ENCODE results near the gene SLX4IP. TPM values are rescaled to one million over a fixed set of nuclear protein-coding genes. Genes with fewer than 3 reads are reported as not detected.
"Not testable (repeated sequence)": the region's sequence is repeated elsewhere in the genome, so short reads cannot be mapped to it uniquely, and the experiment has no call there.

The SLX4IP gene
- 1 to 10 TPM; 4.2 to 5.9 (median 5.2) TPM for total RNA-seq
- 5.6 TPM for total RNA-seq (2013)
- total RNA-seq, result 4.2 to 21.8 (median 10.0) reads per million in 29 experiments

GRCh38 chr20:10434832-10435812, at the start of gene SLX4IP:
Gene SLX4IP, plus strand, starts transcription at chr20:10435305. Its CDS starts 22,900 bp downstream, at chr20:10458205.
- under 1% methylated on average over 27 of the region's 32 CpGs for WGBS (ENCODE audit: insufficient coverage)
- H3K4me3 Mint-ChIP-seq, result peak within 1 kb of the TSS; percentile 90 to 95 (median 92)
- H3K27ac Mint-ChIP-seq, result peak within 1 kb of the TSS; percentile 93 to 95
- ChIA-PET POLR2A (interaction anchor here (0.6 to 1.2 kb wide), 4 partner anchors 10 to 509 kb away, joined by 3 to 8 read pairs (median 4); partner anchors contain the start of gene SNAP25 (in 1 of the 2)), CTCF (interaction anchor here (0.7 to 2.6 kb wide), 7 partner anchors 8 to 457 kb away, joined by 3 to 11 read pairs (median 5); partner anchors contain the start of genes ANKEF1 (in 1 of the 2) and SNAP25 (in 1 of the 2))
- DNase-seq (peak; percentile 64 to 93 (median 79)), ATAC-seq (replicated peaks in 1 of 4) (peak; percentile 68 to 72 (median 70))
- no peaks in the 10 kb centered on the region for H3K9me3 Mint-ChIP-seq
- no peaks in the 10 kb centered on the region for H3K9me3 ChIP-seq
- peak within 1 kb of the TSS; percentile 83 for H3K27ac ChIP-seq (ENCODE audit: low read length)
- no peaks in the 10 kb centered on the region for H3K27me3 ChIP-seq (replicated peaks in 1 of 2; ENCODE audit: control insufficient read depth in 2 of 2, extremely low read depth in 1 of 2, insufficient read depth in 2 of 2, low read length in 1 of 2)
- H3K4me1 Mint-ChIP-seq, result peaks cover 45 to 60% (median 53%) of the 10 kb centered on the region in 3 donors
- peak within 1 kb of the TSS; percentile 66 to 98 for H3K4me3 ChIP-seq (ENCODE audit: control insufficient read depth in 1 of 2, extremely low read depth in 1 of 2, low read length in 1 of 2)
- no peaks in the 10 kb centered on the region for H3K36me3 ChIP-seq (ENCODE audit: control insufficient read depth in 2 of 2, extremely low read depth in 1 of 2, insufficient read depth in 1 of 2, low read length in 1 of 2)
- no peaks in the 10 kb centered on the region for H3K27me3 Mint-ChIP-seq
- H3K4me1 ChIP-seq (ENCODE audit: control insufficient read depth in 1 of 2, extremely low read depth in 1 of 2, insufficient read depth in 2 of 2, low read length in 2 of 2), result peaks cover 10 to 18% of the 10 kb centered on the region in 2 experiments
- H3K36me3 Mint-ChIP-seq, result no peaks in the 10 kb centered on the region

GRCh38 chr20:10385850-10386544, 49.1 kb upstream of the SLX4IP start:
- no peak for DNase-seq
- H3K27ac ChIP-seq (ENCODE audit: low read length), result no peak overlapping the region

GRCh38 chr20:10387686-10388085, 47.4 kb upstream of the SLX4IP start:
- 90% methylated on average over 2 of the region's 4 CpGs for WGBS (ENCODE audit: insufficient coverage)
- no peak for DNase-seq
- Histone ChIP-seq H3K27me3 (replicated peaks in 1 of 2; ENCODE audit: control insufficient read depth in 2 of 2, extremely low read depth in 1 of 2, insufficient read depth in 2 of 2, low read length in 1 of 2) (no peaks in the 10 kb centered on the region), H3K4me1 (ENCODE audit: control insufficient read depth in 1 of 2, extremely low read depth in 1 of 2, insufficient read depth in 2 of 2, low read length in 2 of 2) (no peaks in the 10 kb centered on the region), H3K36me3 (ENCODE audit: control insufficient read depth in 2 of 2, extremely low read depth in 1 of 2, insufficient read depth in 1 of 2, low read length in 1 of 2) (no peaks in the 10 kb centered on the region), H3K27ac (ENCODE audit: low read length) (no peak overlapping the region), H3K4me3 (ENCODE audit: control insufficient read depth in 1 of 2, extremely low read depth in 1 of 2, low read length in 1 of 2) (no peak overlapping the region), H3K9me3 (no peaks in the 10 kb centered on the region)
- POLR2A ChIA-PET, result no interaction called here
- Mint-ChIP-seq H3K27ac (no peak overlapping the region), H3K4me1 (no peaks in the 10 kb centered on the region), H3K27me3 (peaks cover 12 to 21% of the 10 kb centered on the region in 2 donors), H3K9me3 (no peaks in the 10 kb centered on the region), H3K36me3 (no peaks in the 10 kb centered on the region), H3K4me3 (no peak overlapping the region)
- no peak for ATAC-seq (replicated peaks in 1 of 4)
- CTCF ChIA-PET, result no interaction called here

More at GRCh38 chr20:10385850-10386544, 49.1 kb upstream of the SLX4IP start:
- 0% methylated on average over 1 of the region's 4 CpGs for WGBS (ENCODE audit: insufficient coverage)
- Mint-ChIP-seq H3K9me3 (no peaks in the 10 kb centered on the region), H3K36me3 (no peaks in the 10 kb centered on the region), H3K27me3 (peaks cover 7 to 11% of the 10 kb centered on the region in 2 donors), H3K27ac (no peak overlapping the region), H3K4me1 (no peaks in the 10 kb centered on the region), H3K4me3 (no peak overlapping the region)
- Histone ChIP-seq H3K36me3 (ENCODE audit: control insufficient read depth in 2 of 2, extremely low read depth in 1 of 2, insufficient read depth in 1 of 2, low read length in 1 of 2) (no peaks in the 10 kb centered on the region), H3K4me3 (ENCODE audit: control insufficient read depth in 1 of 2, extremely low read depth in 1 of 2, low read length in 1 of 2) (no peak overlapping the region), H3K27me3 (replicated peaks in 1 of 2; ENCODE audit: control insufficient read depth in 2 of 2, extremely low read depth in 1 of 2, insufficient read depth in 2 of 2, low read length in 1 of 2) (no peaks in the 10 kb centered on the region), H3K9me3 (no peaks in the 10 kb centered on the region), H3K4me1 (ENCODE audit: control insufficient read depth in 1 of 2, extremely low read depth in 1 of 2, insufficient read depth in 2 of 2, low read length in 2 of 2) (no peaks in the 10 kb centered on the region)
- CTCF ChIA-PET, result no interaction called here
- POLR2A ChIA-PET, result no interaction called here
- ATAC-seq (replicated peaks in 1 of 4), result no peak

GRCh38 chr20:10388597-10388996, 46.5 kb upstream of the SLX4IP start:
- Mint-ChIP-seq H3K4me3 (no peak overlapping the region), H3K4me1 (no peaks in the 10 kb centered on the region), H3K27ac (no peak overlapping the region), H3K36me3 (no peaks in the 10 kb centered on the region), H3K9me3 (no peaks in the 10 kb centered on the region), H3K27me3 (peaks cover 7 to 14% of the 10 kb centered on the region in 2 donors)
- H3K27me3 ChIP-seq (replicated peaks in 1 of 2; ENCODE audit: control insufficient read depth in 2 of 2, extremely low read depth in 1 of 2, insufficient read depth in 2 of 2, low read length in 1 of 2), result no peaks in the 10 kb centered on the region
- H3K36me3 ChIP-seq (ENCODE audit: control insufficient read depth in 2 of 2, extremely low read depth in 1 of 2, insufficient read depth in 1 of 2, low read length in 1 of 2), result no peaks in the 10 kb centered on the region
- no peak overlapping the region for H3K27ac ChIP-seq (ENCODE audit: low read length)
- H3K4me3 ChIP-seq (ENCODE audit: control insufficient read depth in 1 of 2, extremely low read depth in 1 of 2, low read length in 1 of 2), result no peak overlapping the region
- no peaks in the 10 kb centered on the region for H3K4me1 ChIP-seq (ENCODE audit: control insufficient read depth in 1 of 2, extremely low read depth in 1 of 2, insufficient read depth in 2 of 2, low read length in 2 of 2)
- H3K9me3 ChIP-seq, result no peaks in the 10 kb centered on the region
- 93% methylated on average over 3 of the region's 4 CpGs for WGBS (ENCODE audit: insufficient coverage)
- POLR2A ChIA-PET, result no interaction called here
- ATAC-seq (replicated peaks in 1 of 4) (no peak), DNase-seq (no peak)
- CTCF ChIA-PET, result no interaction called here

GRCh38 chr20:10390709-10391108, 44.4 kb upstream of the SLX4IP start:
- Histone ChIP-seq H3K4me1 (ENCODE audit: control insufficient read depth in 1 of 2, extremely low read depth in 1 of 2, insufficient read depth in 2 of 2, low read length in 2 of 2) (no peaks in the 10 kb centered on the region), H3K9me3 (no peaks in the 10 kb centered on the region), H3K27me3 (replicated peaks in 1 of 2; ENCODE audit: control insufficient read depth in 2 of 2, extremely low read depth in 1 of 2, insufficient read depth in 2 of 2, low read length in 1 of 2) (no peaks in the 10 kb centered on the region), H3K36me3 (ENCODE audit: control insufficient read depth in 2 of 2, extremely low read depth in 1 of 2, insufficient read depth in 1 of 2, low read length in 1 of 2) (no peaks in the 10 kb centered on the region), H3K27ac (ENCODE audit: low read length) (no peak overlapping the region), H3K4me3 (ENCODE audit: control insufficient read depth in 1 of 2, extremely low read depth in 1 of 2, low read length in 1 of 2) (no peak overlapping the region)
- no peaks in the 10 kb centered on the region for H3K36me3 Mint-ChIP-seq
- H3K27me3 Mint-ChIP-seq, result peaks cover 7 to 14% of the 10 kb centered on the region in 2 donors
- no peak overlapping the region for H3K4me3 Mint-ChIP-seq
- DNase-seq (no peak), ATAC-seq (replicated peaks in 1 of 4) (no peak)
- POLR2A ChIA-PET, result no interaction called here
- WGBS (ENCODE audit: insufficient coverage), result 100% methylated on average over 1 of the region's 2 CpGs
- no peaks in the 10 kb centered on the region for H3K9me3 Mint-ChIP-seq
- CTCF ChIA-PET, result interaction anchor here in 1 of 2 donors (0.6 to 0.7 kb wide), 2 partner anchors 22 to 276 kb away, joined by 4 read pairs; no protein-coding TSS in a partner anchor
- H3K4me1 Mint-ChIP-seq, result no peaks in the 10 kb centered on the region
- H3K27ac Mint-ChIP-seq, result no peak overlapping the region

- POLR2A ChIA-PET; H3K27me3 Mint-ChIP-seq; ATAC-seq (replicated peaks in 1 of 4); H3K9me3 ChIP-seq; H3K36me3 Mint-ChIP-seq; H3K4me3 Mint-ChIP-seq; H3K27me3 ChIP-seq (replicated peaks in 1 of 2; ENCODE audit: control insufficient read depth in 2 of 2, extremely low read depth in 1 of 2, insufficient read depth in 2 of 2, low read length in 1 of 2); H3K9me3 Mint-ChIP-seq; H3K4me3 ChIP-seq (ENCODE audit: control insufficient read depth in 1 of 2, extremely low read depth in 1 of 2, low read length in 1 of 2); H3K36me3 ChIP-seq (ENCODE audit: control insufficient read depth in 2 of 2, extremely low read depth in 1 of 2, insufficient read depth in 1 of 2, low read length in 1 of 2); CTCF ChIA-PET; H3K27ac Mint-ChIP-seq; H3K27ac ChIP-seq (ENCODE audit: low read length); H3K4me1 ChIP-seq (ENCODE audit: control insufficient read depth in 1 of 2, extremely low read depth in 1 of 2, insufficient read depth in 2 of 2, low read length in 2 of 2); H3K4me1 Mint-ChIP-seq; DNase-seq: not testable (repeated sequence)
- 95% methylated on average over 9 of the region's 32 CpGs for WGBS (ENCODE audit: insufficient coverage)
These were observed 40.4 kb upstream of the SLX4IP start for GRCh38 chr20:10394752-10395151.
